ENCODE measurements around the gene ALK.

Gene ALK

DNA sequence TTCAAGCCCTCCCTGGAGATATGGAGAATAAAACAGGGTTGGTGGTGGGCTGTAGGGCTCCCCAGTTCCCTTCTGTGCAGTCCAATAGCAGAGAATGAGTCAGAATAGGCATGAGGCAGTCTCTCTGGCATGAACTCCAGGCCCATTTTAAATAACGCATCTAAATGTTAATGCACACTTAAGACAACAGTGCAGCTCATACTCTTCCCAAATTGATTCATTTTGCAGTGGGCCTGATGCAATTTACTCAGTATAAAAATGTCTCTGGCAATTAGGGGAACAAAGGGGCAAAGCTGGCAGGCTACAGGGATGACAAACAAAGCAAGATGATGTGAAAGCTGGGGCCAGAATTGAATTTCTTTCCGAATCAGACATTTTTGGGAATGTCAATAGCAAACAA is 403.4 kb downstream of the ALK start:
- ChIA-PET POLR2A (no interaction called here), CTCF (no interaction called here)
- TF ChIP-seq, protein P1, sequence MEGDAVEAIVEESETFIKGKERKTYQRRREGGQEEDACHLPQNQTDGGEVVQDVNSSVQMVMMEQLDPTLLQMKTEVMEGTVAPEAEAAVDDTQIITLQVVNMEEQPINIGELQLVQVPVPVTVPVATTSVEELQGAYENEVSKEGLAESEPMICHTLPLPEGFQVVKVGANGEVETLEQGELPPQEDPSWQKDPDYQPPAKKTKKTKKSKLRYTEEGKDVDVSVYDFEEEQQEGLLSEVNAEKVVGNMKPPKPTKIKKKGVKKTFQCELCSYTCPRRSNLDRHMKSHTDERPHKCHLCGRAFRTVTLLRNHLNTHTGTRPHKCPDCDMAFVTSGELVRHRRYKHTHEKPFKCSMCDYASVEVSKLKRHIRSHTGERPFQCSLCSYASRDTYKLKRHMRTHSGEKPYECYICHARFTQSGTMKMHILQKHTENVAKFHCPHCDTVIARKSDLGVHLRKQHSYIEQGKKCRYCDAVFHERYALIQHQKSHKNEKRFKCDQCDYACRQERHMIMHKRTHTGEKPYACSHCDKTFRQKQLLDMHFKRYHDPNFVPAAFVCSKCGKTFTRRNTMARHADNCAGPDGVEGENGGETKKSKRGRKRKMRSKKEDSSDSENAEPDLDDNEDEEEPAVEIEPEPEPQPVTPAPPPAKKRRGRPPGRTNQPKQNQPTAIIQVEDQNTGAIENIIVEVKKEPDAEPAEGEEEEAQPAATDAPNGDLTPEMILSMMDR (IDR thresholded peaks at IDR 0.05; ENCODE audit: control extremely low read depth, extremely low read depth, low read depth, missing control alignments), result no peak
- no peak for DNase-seq (ENCODE audit: extremely low spot score)

DNA sequence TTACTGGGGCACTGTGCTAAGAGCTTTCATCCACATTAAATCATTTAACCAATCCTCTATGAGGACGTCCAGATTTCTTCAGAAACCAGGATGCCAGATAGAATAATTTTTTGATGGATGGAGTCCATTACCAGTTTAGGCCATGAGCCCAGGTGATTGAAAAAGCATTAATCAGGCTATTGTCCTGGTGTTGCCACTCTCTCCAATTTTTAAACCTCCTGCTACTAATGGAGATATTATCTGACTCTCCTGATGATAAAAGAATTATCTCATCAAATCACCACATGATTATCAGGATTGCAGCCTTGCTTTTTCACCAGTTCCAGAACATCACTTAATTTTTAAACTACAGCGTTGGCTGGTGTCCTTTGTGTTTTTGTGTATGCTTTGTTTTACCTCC is 404.0 kb downstream of the ALK start:
- TF ChIP-seq, protein P1 (IDR thresholded peaks at IDR 0.05; ENCODE audit: control extremely low read depth, extremely low read depth, low read depth, missing control alignments), result no peak
- CTCF ChIA-PET, result no interaction called here
- no peak for DNase-seq (ENCODE audit: extremely low spot score)
- POLR2A ChIA-PET, result no interaction called here

DNA sequence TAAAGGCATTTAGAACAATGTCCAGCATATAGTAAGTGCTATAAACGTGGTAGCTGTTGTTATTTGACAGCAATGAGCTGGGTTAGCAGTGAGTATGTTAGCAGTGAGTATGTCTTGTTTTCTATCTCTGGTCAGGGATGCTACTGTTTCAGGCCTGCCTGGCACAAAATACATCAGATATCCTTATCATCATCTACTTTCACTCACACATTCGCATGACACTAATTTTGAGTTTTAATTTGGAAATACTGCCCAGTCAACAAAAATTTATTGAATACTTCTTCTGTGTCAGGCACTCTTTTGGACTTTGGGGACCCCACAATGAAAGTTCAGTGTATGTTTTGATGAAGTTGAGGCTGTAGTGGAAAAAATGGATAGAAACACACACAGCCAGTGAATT is 404.6 kb downstream of the ALK start:
- TF ChIP-seq, protein P1 (IDR thresholded peaks at IDR 0.05; ENCODE audit: control extremely low read depth, extremely low read depth, low read depth, missing control alignments), result no peak
- ChIA-PET POLR2A (no interaction called here), CTCF (interaction anchor here (1.3 kb wide), 1 partner anchor 13 kb away, joined by 4 read pairs; no protein-coding TSS in a partner anchor)
- DNase-seq (ENCODE audit: extremely low spot score), result no peak

DNA sequence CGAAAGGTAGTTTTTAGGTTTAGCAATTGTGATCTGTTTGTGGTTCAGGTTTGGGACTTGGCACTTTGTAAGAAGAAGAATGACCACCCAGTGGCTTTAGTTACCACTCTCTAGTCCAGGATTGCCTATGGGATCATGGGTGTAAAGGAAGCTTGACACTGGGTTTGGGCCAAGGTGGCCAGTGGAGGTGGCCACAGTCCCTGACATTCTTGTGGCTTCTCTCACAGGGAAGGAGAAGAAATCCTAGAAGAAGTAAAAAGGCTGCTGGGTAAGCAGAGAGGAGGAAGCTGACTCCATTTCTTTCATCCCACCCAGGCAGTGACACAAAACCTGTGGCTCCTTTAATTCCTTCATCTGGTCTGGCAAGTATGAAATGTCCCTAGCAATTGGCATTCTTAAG is 411.5 kb downstream of the ALK start:
- TF ChIP-seq, protein P1 (IDR thresholded peaks at IDR 0.05; ENCODE audit: control extremely low read depth, extremely low read depth, low read depth, missing control alignments), result no peak
- no peak for DNase-seq (ENCODE audit: extremely low spot score)
- CTCF ChIA-PET, result no interaction called here
- POLR2A ChIA-PET, result no interaction called here

DNA sequence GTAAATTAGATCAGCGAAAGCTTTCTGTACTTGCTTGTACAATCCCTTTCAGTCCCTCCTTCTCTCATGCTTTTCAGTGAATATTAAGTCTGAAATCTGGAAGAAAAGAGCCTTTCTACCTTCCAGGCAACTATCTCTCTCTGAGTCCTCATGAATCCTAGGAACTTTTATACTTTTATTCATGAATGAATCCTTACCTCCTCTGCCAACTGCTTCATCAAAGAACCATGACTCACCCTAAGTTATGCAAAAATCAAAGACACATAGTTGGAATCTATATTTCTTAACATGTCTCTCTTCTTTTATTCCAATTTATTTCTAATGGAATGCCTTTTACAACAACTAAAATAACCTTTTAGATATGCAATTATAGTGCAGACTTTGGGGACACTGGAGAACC is 412.0 kb downstream of the ALK start:
- CTCF ChIA-PET, result no interaction called here
- DNase-seq (ENCODE audit: extremely low spot score), result no peak
- TF ChIP-seq, protein P1 (IDR thresholded peaks at IDR 0.05; ENCODE audit: control extremely low read depth, extremely low read depth, low read depth, missing control alignments), result no peak
- POLR2A ChIA-PET, result no interaction called here

DNA sequence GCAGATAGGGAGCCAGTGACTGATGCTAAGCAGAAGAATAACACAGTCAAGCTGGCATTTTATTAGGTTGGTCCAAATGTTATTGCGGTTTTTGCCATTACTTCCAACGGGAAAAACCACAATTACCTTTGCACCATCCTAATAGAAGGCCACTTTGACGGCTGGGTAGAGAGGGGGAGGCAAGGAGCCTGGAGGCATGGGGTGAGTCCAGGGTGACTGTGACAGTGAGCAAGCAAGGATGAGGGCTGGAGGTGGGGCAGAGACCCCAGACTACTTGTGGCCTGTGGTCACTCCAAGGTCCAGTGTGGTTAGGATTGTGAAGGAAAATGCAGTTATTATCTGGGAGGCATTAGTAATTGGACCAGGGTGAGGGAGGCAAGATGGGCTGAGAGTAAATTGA is 416.6 kb downstream of the ALK start:
- TF ChIP-seq, protein P1 (IDR thresholded peaks at IDR 0.05; ENCODE audit: control extremely low read depth, extremely low read depth, low read depth, missing control alignments), result no peak
- POLR2A ChIA-PET, result no interaction called here

DNA sequence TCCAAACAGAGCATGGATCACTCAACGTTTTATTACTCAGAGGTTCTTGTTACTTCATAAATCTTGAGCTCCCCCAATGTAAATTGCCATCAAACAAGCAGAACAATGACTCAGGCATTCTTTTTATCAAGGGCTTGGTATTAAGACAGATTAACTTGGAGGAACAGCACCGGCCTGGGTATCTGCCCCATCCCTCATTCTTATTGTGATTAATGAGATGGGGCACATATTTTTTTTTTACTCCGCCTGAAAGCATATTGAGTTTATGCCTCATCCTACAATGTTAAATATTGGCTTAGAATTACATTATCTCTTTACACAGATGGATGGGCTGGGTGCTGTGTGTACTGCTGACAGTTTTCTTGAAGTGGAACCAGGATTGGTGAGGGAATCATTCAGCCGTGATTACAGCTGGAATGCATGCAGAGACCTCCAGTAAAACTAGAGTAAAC is 418.9 kb downstream of the ALK start:
- POLR2A ChIA-PET, result no interaction called here
- CTCF ChIA-PET, result interaction anchor here (1.5 kb wide), 1 partner anchor 15 kb away, joined by 4 read pairs; no protein-coding TSS in a partner anchor
- DNase-seq (ENCODE audit: extremely low spot score), result no peak
- TF ChIP-seq, protein P1 (IDR thresholded peaks at IDR 0.05; ENCODE audit: control extremely low read depth, extremely low read depth, low read depth, missing control alignments), result no peak

More for the DNA sequence above, 416.6 kb downstream of the ALK start:
- CTCF ChIA-PET, result no interaction called here
- no peak for DNase-seq (ENCODE audit: extremely low spot score)

Data from GM10248 (cell line).